Stimulated activated CD8-positive, alpha-beta memory T cell treated with anti-CD3 and anti-CD28 coated beads, Interleukin-4, amount 100 ng/mL, for 24 hours (primary cell): ENCODE measurements around the gene MBNL2.
A peak's percentile ranks its signal among the peaks of the same experiment; 100 is the strongest.

Experiments used
- DNase-seq: peaks from one replicate; pipeline ENCODE4 v3.0.0-alpha.2; 2020; ENCODE audit warnings: low read depth

MBNL2 gene

DNA sequence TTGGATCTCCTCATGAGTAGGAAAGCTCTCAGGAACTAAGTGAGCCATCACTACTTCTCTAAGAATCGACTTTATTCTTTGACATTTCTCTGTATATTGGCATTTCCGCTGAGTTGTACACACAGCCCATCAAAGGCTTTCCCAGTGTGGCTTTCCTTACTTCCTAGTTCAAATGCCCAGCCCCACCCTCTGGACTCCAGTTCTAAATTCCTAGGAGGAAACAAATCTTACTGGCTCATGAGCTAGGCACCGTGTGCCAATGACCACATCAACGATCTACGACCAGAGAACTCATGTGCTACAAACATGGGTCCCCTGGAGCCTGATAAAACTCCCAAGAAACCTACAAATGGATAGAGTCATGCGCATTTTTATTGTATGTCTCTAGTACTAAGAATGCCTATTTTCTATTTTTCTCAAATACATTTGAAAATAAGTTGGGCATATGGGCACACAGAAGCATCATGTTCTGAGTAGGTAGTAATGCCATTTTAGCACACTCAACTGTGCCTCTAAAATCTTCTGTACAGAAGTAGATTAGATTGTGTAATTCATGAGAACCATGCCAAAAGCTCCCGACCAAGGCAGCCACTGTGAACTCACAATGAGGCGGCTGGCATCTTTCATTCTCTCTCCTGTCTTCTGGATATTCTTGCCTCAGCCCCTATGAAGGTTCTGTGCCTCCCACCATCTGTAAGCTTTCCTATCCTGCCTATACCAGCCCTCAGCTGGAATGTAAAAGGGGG lies 201.3 kb downstream of the MBNL2 start:
- DNase-seq = no peak

DNA sequence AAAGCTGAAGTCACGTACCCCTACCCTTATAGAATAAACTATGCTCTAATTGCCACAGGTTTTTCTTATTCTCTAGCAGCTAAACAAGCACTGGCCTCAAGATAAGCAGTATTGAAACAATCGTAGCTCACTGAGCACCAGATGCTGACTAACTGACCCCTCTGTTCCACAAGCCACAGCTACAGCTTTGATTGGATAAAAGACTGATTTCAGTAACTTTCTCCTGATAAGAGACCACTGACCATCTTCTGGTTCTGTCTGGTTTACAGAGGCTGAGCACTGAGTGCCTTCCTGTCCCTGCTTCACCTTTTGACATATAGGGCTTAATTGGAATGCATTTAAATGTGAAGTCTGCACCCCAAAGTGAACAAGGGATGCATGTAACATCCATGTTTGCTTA lies 203.5 kb downstream of the MBNL2 start:
- DNase-seq = no peak

DNA sequence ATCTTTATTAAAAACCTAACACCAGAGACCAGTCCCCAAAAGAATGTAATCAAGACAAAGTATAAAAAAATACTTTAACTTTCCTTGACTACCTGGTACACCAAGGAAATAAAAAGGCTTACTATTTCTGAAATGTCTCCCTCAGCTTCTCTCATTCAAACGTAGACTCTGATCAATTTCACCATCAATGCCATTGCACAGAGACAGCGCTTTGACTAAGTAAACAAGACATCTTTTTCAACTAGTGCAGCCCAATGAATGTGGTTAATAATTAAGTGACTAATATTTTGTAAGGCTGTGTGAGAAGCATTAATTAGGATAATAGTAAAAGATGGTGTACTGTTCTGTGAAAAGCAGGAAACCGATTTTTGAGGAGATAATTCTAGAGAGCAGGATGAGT lies 204.6 kb downstream of the MBNL2 start:
- DNase-seq = no peak

DNA sequence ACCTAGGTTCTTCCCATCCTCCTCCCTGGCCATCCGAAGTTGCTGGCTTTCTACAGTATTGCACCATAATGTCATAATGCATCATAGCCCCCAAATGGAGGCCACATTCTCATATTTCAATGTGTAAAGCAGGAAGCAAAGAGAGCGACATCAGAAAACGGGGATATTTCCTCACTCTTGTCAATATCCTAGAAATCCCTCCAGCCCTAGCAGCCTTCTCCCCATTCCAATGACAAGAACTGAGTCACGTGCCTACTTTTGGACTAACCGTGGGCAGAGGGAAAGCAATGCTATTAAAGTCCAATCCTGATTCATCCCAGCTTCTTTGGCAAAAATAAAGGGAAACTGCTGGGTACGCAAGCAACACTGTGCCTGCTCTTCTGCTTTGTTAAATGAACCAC lies 207.5 kb downstream of the MBNL2 start:
- no peak for DNase-seq

DNA sequence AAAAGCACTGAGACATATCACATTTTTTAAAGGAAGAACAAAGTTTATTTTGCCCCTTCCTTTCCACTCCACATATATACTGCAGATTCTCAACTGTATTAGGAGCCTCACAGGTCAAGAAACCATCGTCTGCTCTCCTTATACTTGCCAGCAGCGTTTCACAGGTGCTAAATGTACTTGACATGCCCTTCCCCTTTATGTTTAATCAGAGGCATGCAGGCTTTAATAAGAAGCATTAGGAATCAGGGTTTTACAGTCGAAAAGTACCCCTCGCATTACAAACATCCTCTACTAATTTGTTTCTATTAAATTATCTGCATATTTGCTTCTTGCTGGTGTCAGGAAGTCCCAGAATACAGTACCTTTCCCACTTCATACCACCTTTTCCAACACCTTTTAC lies 208.2 kb downstream of the MBNL2 start:
- no peak for DNase-seq

DNA sequence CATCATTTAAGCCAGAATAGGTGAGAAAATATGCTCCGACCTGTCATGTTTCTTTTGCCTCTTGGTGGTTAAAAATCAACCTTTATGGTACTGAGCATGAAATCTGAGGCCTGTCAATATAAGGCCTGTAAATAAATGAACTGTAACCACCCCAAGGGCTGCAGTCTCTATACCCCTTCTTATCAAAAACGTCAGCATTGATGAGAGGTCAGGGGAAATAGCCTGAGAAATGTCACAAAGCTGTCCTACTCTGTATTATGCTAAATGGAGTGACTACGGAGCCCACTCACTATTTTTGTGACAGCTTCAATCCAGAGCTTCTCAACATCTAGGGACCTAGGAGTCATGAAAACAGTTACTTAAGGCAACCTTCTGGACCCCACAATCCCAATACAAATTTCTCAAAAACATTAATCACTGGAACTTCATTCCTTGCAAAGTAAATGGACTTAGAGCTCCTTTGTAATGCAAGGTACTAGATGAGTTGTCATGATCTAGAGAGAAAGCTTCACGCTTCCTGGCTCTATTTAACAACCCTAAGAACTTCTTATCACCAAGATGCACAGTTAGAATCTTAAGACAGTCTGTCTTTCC lies 209.1 kb downstream of the MBNL2 start:
- DNase-seq = no peak

- no peak for DNase-seq
Measured at GRCh38 chr13:97432232-97432916, 210.2 kb downstream of the MBNL2 start.

DNA sequence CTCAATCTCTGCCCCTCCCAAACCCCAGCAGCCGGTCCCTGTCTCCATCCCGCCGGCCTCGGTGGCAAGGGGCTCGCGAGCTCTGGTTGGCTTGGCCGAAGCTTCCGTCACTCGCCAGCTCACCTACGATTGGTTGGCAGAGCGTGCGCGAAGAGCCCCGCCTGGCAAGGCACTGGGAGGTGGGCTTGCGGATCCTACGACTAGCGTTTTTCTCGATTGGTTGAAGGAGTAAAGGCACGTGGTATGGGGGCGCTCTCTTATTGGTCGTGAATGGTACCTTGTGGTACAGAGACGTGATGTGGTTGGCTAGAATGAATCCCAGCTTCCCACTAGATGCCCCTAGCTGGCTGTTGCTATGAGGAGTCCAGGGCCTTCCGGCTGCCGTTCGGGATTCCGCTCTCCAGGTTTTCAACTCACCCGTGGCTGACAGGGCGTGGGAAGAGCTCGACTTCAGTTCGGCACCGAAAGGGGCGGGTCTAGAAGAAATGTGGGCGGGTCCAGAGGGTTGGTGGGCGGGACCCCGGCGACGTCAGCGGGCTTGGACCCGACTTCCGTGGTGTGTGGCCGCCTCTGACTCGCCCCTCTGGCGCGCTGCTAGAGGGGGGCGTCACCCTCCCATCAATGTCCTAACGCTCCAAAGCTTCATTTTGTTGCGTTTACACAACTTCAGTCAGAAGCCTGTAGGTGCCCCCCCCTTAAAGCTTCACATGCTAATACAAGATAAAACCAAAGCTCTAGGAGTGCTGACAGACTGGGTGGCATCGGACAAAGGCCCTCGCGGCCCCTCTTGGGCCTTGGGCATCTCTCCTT lies 211.0 kb downstream of the MBNL2 start:
- peak; percentile 97 for DNase-seq

DNA sequence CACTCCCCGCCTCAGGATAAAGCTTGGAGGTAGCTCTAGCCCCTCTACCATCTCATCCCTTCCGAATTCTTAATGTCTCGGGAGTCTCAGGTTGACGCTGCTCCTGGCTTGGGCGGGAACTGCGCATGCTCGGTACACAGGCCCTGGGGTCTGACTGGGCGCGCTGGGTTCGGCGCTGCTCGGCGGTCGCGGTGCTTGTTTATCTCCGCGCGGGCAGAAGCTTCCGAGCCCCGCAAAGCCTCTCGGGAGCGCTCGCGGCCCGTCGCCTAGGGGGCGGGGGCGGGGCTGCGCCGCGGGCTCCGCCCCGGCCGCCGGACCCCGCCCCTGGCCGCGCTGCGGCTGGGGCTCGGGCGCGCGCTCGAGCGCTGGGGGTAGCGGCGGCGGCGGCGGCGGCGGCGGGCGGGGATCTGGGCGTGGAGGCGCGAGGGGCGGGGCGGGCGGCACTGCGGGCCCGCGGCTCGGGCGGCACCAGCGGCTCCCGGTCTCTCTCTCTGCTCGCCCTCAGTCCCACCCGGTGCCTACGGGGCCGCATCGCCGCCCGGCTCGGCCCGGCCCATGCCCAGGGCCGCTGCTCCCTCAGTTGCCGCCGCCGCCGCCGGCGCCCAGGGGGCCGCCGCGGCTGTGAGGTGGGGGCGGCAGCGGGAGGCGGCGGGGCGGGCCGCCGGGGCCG lies 211.7 kb downstream of the MBNL2 start, which contains the start of gene RAP2A:
RAP2A (plus strand) TSS at position 443 of the 670 bp plus-strand sequence. CDS start 302 bp downstream, outside the sequence.
- DNase-seq = peak; percentile 80

DNA sequence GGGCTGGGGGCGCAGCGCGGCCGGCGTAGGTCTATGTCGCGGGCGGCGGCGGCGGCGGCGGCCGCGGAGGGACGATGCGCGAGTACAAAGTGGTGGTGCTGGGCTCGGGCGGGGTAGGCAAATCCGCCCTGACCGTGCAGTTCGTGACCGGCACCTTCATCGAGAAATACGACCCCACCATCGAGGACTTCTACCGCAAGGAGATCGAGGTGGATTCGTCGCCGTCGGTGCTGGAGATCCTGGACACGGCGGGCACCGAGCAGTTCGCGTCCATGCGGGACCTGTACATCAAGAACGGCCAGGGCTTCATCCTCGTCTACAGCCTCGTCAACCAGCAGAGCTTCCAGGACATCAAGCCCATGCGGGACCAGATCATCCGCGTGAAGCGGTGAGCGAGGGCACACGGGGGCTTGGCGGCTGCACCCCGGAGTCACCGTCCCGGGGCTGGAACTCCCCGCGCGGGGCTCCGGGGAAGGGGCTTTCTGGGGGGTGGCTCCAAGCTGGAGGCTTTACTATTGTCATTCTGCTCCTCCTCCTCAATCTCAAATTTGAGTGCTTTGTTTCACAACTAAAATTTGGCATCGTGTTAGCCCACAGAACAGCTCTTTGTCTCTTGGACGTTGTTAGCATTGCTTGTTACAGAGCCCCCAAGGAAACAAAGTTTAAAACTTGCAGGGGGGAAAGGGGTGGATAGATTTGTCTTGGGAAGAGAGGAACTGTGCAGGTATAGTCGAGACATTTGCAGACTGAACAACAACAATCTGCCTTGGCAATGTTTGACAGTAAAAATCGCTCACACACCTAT lies 212.5 kb downstream of the MBNL2 start:
- peak; percentile 9 for DNase-seq

DNA sequence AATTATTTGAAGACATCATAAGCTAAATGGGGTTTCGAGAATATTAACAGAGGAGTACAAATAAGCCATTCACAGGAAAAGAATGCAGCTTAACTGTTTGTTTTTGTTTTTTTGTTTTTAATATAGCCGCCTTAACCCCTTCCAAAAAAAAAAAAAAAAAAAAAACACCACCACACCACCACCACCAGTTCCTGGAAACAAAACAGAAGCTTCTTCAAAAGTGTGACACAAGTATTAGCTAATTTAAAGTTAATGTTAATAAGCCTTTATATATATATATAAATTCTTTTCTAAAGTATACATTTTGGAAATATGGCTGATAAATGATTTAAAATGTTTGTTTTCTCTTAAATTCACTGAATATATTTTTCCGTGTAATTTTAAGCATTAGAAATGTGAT lies 213.2 kb downstream of the MBNL2 start:
- no peak for DNase-seq

- DNase-seq = no peak
Measured at GRCh38 chr13:97435794-97436193, 213.7 kb downstream of the MBNL2 start.

GRCh38 chr13:97436845-97437244 lies 214.7 kb downstream of the MBNL2 start:
- no peak for DNase-seq

DNA sequence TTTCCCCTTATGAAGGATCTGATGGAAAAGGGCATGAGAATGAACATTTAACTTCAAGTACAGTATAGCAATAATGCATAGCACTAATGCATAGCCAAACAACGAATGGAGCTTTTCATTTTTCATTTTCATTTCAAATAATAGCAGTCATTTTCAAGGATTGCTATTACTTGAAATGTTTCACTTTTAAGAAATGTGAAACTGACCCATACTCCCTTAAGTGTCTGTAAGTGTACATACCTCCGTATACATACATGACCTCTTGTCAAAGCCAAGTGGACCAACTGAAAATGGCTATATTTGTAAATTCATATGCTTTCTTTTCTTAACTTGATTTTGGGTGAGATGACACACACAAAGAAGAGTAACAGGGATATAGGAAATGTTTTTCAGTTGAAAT lies 215.6 kb downstream of the MBNL2 start:
- DNase-seq = no peak

GRCh38 chr13:97438856-97439595 lies 216.9 kb downstream of the MBNL2 start:
- DNase-seq = no peak

- no peak for DNase-seq
Measured at GRCh38 chr13:97440598-97441170, 218.6 kb downstream of the MBNL2 start.

- no peak for DNase-seq
Measured at GRCh38 chr13:97441368-97441767, 219.2 kb downstream of the MBNL2 start.
